CD4-positive, alpha-beta T cell treated with Interleukin-6 for 4 hours (primary cell): ENCODE data around the gene STEAP1.
"Not testable (repeated sequence)": the region's sequence is repeated elsewhere in the genome, so short reads cannot be mapped to it uniquely, and the experiment has no call there.

Source experiments
- DNase-seq: peaks from one replicate; pipeline ENCODE4 v3.0.0-alpha.2; 2020; ENCODE audit warnings: mixed read lengths

The STEAP1 gene

GRCh38 chr7:90153943-90154771 is at the start of gene STEAP1:
TSS of gene STEAP1 (plus strand) at chr7:90154469. CDS start at chr7:90159789, 5,320 bp downstream.
- DNase-seq, result peak; percentile 88

- not testable (repeated sequence) for DNase-seq
Observed at GRCh38 chr7:90114972-90115371, 39.3 kb upstream of the STEAP1 start.

GRCh38 chr7:90118551-90119177 is 35.6 kb upstream of the STEAP1 start:
- DNase-seq, result peak; percentile 1

- peak; percentile 41 for DNase-seq
Observed at GRCh38 chr7:90119178-90119971, 34.9 kb upstream of the STEAP1 start.

GRCh38 chr7:90120205-90120604 is 34.1 kb upstream of the STEAP1 start:
- DNase-seq, result not testable (repeated sequence)

GRCh38 chr7:90131746-90132145 is 22.5 kb upstream of the STEAP1 start:
- not testable (repeated sequence) for DNase-seq

GRCh38 chr7:90147079-90147960 is 6.9 kb upstream of the STEAP1 start:
- DNase-seq, result not testable (repeated sequence)

- peak; percentile 12 for DNase-seq
Observed at GRCh38 chr7:90149428-90149827, 4.8 kb upstream of the STEAP1 start.

- DNase-seq, result not testable (repeated sequence)
Observed at GRCh38 chr7:90151884-90152283, 2.4 kb upstream of the STEAP1 start.

GRCh38 chr7:90152642-90153253 is 1.5 kb upstream of the STEAP1 start:
- DNase-seq, result not testable (repeated sequence)

- DNase-seq, result no peak
Observed at GRCh38 chr7:90155206-90155605, 937 bp downstream of the STEAP1 start.

- DNase-seq, result not testable (repeated sequence)
Observed at GRCh38 chr7:90157331-90157730, 3.1 kb downstream of the STEAP1 start.

GRCh38 chr7:90157761-90158350 is 3.6 kb downstream of the STEAP1 start:
- DNase-seq, result not testable (repeated sequence)

- DNase-seq, result no peak
Observed at GRCh38 chr7:90163534-90163933, 9.3 kb downstream of the STEAP1 start.

- no peak for DNase-seq
Observed at GRCh38 chr7:90165724-90166123, 11.5 kb downstream of the STEAP1 start.

GRCh38 chr7:90166153-90166552 is 11.9 kb downstream of the STEAP1 start:
- no peak for DNase-seq

GRCh38 chr7:90167361-90167760 is 13.1 kb downstream of the STEAP1 start:
- DNase-seq, result no peak

GRCh38 chr7:90169891-90170290 is 15.6 kb downstream of the STEAP1 start:
- DNase-seq, result no peak

- DNase-seq, result no peak
Observed at GRCh38 chr7:90172121-90172520, 17.9 kb downstream of the STEAP1 start.

- DNase-seq, result no peak
Observed at GRCh38 chr7:90172624-90173023, 18.4 kb downstream of the STEAP1 start.

GRCh38 chr7:90173127-90173844 is 19.0 kb downstream of the STEAP1 start:
- DNase-seq, result no peak
